ENCODE data around the gene PTPRS.

GRCh38 chr19:5291588-5292193 is 48.9 kb downstream of the PTPRS start:
- TF ChIP-seq CTCF (IDR thresholded peaks at IDR 0.05; ENCODE audit: borderline replicate concordance, extremely low read depth, low read length, poor library complexity, severe bottlenecking): no peak
- TF ChIP-seq EZH2 (IDR thresholded peaks at IDR 0.05; ENCODE audit: borderline replicate concordance, low read depth, low read length, severe bottlenecking): no peak
